Stimulated activated CD8-positive, alpha-beta memory T cell treated with anti-CD3 and anti-CD28 coated beads, Interleukin-15, amount 100 ng/mL, for 4 hours (primary cell): ENCODE results near the gene NOX1.
A peak's percentile ranks its signal among the peaks of the same experiment; 100 is the strongest.
"Not testable (repeated sequence)": the region's sequence is repeated elsewhere in the genome, so short reads cannot be mapped to it uniquely, and the experiment has no call there.

ENCODE experiments used
- DNase-seq, 2 donors: peaks; one replicate each; pipeline ENCODE4 v3.0.0-alpha.2; 2020; ENCODE audit warnings: low read depth in 2 of 2

Gene NOX1

DNA sequence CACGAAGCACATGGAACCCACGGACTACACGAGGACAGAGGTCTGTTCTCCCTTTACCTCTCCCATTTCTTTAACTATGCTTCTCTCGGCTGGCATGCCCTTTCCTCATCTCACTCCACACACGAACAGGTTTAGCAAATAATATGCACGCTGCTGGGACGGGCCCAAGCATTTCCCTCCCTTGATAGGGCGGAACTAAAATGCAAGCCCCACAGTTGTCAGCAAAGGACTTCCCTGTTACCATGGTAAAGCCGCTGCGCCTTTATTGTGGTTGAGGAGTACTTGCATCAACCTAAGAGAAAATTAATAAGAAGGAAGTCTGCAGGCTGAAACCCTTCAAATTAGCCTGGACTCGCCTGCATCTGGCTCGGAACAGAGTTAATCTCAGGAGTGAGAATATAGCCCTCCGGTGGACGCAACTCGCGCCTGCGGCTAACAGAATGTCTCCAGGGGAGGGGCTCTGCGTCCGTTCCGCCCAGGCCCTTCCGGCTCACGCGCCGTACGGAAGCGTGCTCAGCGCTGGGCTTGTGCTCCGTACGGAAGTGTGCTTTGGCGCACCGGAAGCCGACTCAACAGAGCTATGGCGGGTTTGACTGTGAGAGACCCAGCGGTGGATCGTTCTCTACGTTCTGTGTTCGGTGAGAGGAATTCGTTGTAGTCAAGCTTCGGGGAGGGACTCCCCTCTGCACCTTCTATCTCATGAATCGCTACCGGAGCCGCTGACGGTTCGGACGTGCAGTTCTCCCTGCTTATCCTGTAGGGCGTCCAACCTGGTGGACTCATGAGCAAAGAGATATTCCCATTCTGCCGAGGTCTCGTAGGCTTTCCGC, 54.1 kb downstream of the NOX1 start, which contains the start of gene CSTF2:
CSTF2 (plus strand) TSS at position 555 of the 830 bp plus-strand sequence; CDS start at position 581, 26 bp downstream.
- DNase-seq, result peak; percentile 61 to 64

DNA sequence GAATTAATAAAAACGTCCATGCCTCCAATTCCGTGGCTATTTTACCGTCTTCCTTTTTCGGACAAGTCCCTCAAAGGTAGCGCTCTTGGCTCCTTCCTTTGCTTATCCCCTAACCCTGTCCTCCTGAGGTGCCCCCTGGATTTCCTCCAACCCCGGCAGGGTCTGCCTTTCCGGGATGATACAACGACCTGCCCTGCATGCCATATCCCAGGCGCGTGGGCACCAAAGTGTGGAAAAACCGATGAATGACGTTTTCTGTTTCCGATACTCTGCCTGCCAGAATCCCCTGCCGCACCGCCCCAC, 54.7 kb downstream of the NOX1 start:
- peak; percentile 0 to 14 for DNase-seq

GRCh38 chrX:100817340-100817739, 56.8 kb downstream of the NOX1 start:
- DNase-seq, result no peak

DNA sequence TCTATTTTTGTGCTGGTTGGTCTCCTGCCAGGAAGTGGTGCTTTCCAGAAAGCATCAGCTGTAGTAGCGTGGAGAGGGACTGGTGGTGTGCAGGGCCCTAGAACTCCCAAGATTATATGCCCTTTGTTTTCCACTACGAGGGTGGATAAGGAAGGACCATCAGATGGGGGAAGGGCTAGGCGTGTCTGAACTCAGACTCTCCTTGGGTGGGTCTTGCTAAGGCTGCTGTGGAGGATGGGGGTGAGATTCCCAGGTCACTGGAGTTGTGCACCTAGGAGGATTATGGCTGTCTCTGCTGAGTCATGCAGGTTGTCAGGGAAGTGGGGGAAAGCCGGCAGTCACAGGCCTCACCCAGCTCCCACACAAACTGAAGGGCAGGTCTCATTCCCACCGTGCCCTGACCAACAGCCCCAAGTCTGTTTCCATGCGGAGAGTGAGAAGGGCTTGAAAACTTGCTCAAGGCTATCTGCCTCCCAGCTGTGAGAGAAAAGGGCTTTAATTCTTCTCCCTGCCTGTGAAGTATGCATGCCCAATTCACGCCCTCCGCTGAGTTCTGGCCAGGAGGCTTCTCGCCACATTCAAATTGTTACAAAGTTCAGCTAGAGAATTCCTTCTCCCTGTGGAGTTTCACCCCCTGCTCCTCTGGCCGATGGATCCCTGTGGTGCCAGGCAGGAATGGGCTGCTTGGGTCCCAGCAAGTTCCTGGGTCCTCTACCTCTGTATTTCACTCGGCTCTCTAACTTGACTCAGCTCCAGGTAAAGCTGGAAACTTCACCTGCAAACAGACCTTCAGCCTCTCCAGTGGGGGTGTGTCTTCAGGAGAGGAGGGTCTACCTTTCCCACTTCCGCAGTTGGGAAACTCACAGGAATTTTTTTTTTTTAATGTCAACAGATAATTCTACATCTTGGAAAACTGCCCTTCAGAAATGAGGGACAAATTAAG, 61.7 kb downstream of the NOX1 start:
- no peak for DNase-seq

DNA sequence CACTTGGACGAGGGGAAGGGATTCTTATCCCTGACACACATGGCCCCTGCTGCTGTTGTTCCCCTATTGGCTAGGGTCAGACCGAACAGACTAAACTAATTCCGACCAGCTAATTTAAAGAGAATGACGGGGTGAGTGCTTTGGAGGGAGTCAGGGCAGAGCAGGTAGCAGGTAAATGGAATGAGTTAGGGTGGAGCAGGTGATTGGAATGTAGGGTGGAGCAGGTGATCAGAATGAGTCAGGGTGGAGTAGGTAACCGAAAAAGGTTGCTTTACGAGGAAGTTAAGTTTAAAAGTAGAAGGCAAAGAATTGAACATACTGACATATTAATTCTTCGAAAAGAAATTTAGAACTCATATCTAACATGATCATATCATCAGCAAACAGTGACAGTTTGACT, 65.9 kb downstream of the NOX1 start:
- not testable (repeated sequence) for DNase-seq

- DNase-seq, result no peak
These were observed 69.4 kb downstream of the NOX1 start for GRCh38 chrX:100804780-100805179.

DNA sequence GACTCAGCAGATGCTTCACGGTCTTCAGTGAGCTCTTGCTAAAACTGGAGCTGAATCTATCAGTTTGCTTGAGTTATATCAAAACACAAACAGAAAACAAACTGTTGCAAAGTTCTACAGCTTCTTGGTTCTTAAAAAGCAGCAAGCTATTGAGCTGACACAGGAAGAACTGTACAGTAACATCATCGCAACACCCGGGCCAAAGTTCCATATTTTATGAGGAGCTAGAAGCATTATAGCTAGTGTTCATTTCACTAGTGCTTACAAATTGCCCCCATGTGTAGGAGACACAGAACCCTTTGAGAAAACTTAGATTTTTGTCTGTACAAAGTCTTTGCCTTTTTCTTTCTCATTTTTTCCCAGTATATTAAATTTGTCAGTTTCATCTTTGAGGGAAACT, 71.3 kb downstream of the NOX1 start:
- DNase-seq, result no peak

GRCh38 chrX:100798484-100799214, 75.5 kb downstream of the NOX1 start:
- no peak for DNase-seq

GRCh38 chrX:100797359-100797758, 76.8 kb downstream of the NOX1 start:
- DNase-seq, result no peak

- not testable (repeated sequence) for DNase-seq
These were observed 77.8 kb downstream of the NOX1 start for GRCh38 chrX:100796371-100796770.
